Ovary (tissue), 9 donors: ENCODE results near the gene CSRP3. TPM values are rescaled to one million over a fixed set of nuclear protein-coding genes. Genes with fewer than 3 reads are reported as not detected.

Experiments
- DNase-seq, 5 donors: peaks; one replicate each; pipeline ENCODE4 v3.0.0-alpha.2; 2019 to 2020
- H3K27ac ChIP-seq, 2 donors: fragments of 200-600 bp; one replicate each; pipeline versions ENCODE4 v1.5.1 to v1.8.0; 2019 to 2022
- H3K27me3 ChIP-seq: fragments of 200-600 bp; one replicate; pipeline ENCODE4 v1.8.0; 2022
- H3K36me3 ChIP-seq: fragments of 200-600 bp; sonication (generic); one replicate; pipeline ENCODE4 v1.5.1; 2019
- H3K4me1 ChIP-seq: one replicate; pipeline ENCODE4 v1.8.1; 2013; ENCODE audit warnings: mild to moderate bottlenecking, moderate library complexity; ENCODE audit not compliant: insufficient read depth
- H3K4me3 ChIP-seq: fragments of 200-600 bp; sonication (generic); one replicate; pipeline ENCODE4 v1.5.1; 2017
- H3K9me3 ChIP-seq, 2 donors: fragments of 200-600 bp in 1 of 2; sonication (generic) in 1 of 2; one replicate each; pipeline versions ENCODE4 v1.5.1 to v1.8.1; 2013 to 2019; ENCODE audit warnings: mild to moderate bottlenecking in 1 of 2, moderate library complexity in 1 of 2
- CTCF ChIP-seq, 3 donors: fragments of 450-650 bp in 2 of 3; fragments of 200-600 bp in 1 of 3; IDR thresholded peaks; one replicate each; pipeline versions ENCODE4 v1.5.1 to v1.8.0; 2016 to 2022; ENCODE audit warnings: antibody characterized with exemption in 3 of 3, mild to moderate bottlenecking in 1 of 3
- EP300 ChIP-seq: sonication (generic); formaldehyde crosslinking; IDR thresholded peaks from one replicate; pipeline ENCODE4 v1.6.1; 2017; ENCODE audit warnings: antibody characterized with exemption
- POLR2A ChIP-seq: fragments of 450-650 bp; IDR thresholded peaks from one replicate; pipeline ENCODE4 v1.6.1; 2017; ENCODE audit warnings: antibody characterized with exemption, mild to moderate bottlenecking, moderate library complexity
- WGBS, 3 donors: extraction: QIAGEN DNeasy Blood & Tissue Kit in 1 of 3; methylation state at CpG; one replicate each; pipeline versions ENCODE4 v1.1.5 to v1.1.7; 2013 to 2017; 5-methylcytosine and 5-hydroxymethylcytosine counted together
- intact Hi-C, 4 donors: fragments of 100-400 bp; cut with DNase I; formaldehyde crosslinking; loops; one replicate each; pipeline versions ENCODE4 v1.11.0 to v1.15.1; 2022 to 2023
- polyA plus RNA-seq, 2 donors: library from polyadenylated mRNA; stranded (reverse); fragments of 200-250 nt in 1 of 2; fragments of 350-450 nt in 1 of 2; fragmentation: Illumina TruSeq in 1 of 2; extraction: RNeasy Lipid Tissue Mini Kit (QIAGEN cat#74804) in 1 of 2; gene quantifications; one replicate each; pipeline ENCODE4 v1.2.3, GENCODE V29; 2013 to 2014
- total RNA-seq, 7 donors: library from RNA; depleted of rRNA in 2 of 7; stranded (reverse); fragments of >200 nt in 2 of 7; fragmentation: NEBNext Ultra II Directional in 3 of 7; extraction: Animal tissue kit (Norgen Biotek cat#: 25700) in 3 of 7; gene quantifications; one replicate each; pipeline versions ENCODE4 v1.1.0 to v1.2.4, GENCODE V29; 2016 to 2023
- donor health status: DM: no; HTN: no; CAD: no; lungs with moderate emphysema.
- donor health status: DM: no; HTN: no; CAD: no.
- donor health status: Bipolar disorder and iron deficiency.
- donor health status: DM: yes; HTN: yes; CAD: no.
- donor health status: DM: no; HTN: no; CAD: no.
- donor health status: DM: yes; HTN: yes; CAD: no.

Gene CSRP3
- total and polyA plus RNA-seq, 9 donors: 0.07 to 1.0 (median 0.52) TPM; not detected in 5

DNA sequence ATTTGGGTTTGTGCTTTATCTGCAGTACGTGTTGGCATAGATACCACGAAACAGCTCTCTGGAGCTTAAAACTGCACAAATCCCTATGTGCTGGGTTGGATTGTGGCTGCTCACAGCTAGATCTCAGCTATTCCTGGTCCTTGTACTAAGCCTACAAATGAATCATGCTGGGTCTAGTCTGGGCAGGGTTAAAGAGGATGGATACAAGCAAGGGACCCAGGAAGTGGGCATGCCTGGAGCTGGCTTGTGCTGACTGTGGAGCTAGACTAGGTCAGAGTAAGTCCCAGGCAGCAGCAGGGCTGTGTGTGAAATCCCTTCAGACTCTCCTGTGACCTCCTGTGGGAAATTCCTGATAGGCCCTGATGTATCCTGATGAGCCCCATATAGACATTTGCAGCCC is 42.8 kb upstream of the CSRP3 start:
- Histone ChIP-seq H3K4me1 (peaks cover 8% of the 10 kb centered on the region), H3K4me3 (no peak overlapping the region), H3K27ac (no peak overlapping the region), H3K27me3 (no peaks in the 10 kb centered on the region), H3K36me3 (no peaks in the 10 kb centered on the region), H3K9me3 (no peaks in the 10 kb centered on the region)
- intact Hi-C loops: no loop called here
- no peak for DNase-seq
- TF ChIP-seq EP300 (no peak), POLR2A (no peak), CTCF (IDR thresholded peaks at IDR 0.05) (no peak)
- 69 to 89% (median 77%) methylated on average over 2 of the region's 2 CpGs for WGBS, 3 donors

DNA sequence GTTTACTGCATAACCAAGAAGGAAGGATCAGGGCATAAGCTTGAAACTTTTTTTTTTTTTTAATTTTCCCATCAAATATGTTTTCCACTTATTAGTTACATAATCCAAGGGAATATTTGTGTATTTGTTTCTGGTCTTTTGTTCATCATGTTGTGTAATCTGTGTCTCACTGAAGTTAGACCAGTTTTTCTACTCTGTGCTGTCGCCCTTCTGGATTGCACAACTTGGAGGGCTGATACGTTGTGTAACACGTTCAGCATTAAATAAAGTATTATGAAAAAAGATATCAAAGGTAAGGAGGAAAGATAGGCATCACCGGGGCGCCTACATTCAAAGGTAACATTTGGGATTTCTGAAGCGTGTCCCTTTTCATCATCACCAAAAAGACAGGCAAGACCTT is 42.3 kb upstream of the CSRP3 start:
- H3K36me3 ChIP-seq: no peaks in the 10 kb centered on the region
- no peak for TF ChIP-seq POLR2A
- no peak for TF ChIP-seq EP300
- TF ChIP-seq CTCF (IDR thresholded peaks at IDR 0.05): no peak
- H3K27ac ChIP-seq: no peak overlapping the region
- H3K27me3 ChIP-seq: no peaks in the 10 kb centered on the region
- no peak overlapping the region for H3K4me3 ChIP-seq
- intact Hi-C loops: no loop called here
- peaks cover 8% of the 10 kb centered on the region for H3K4me1 ChIP-seq
- WGBS, 3 donors: 77 to 87% (median 82%) methylated on average over 6 of the region's 6 CpGs
- H3K9me3 ChIP-seq: no peaks in the 10 kb centered on the region
- DNase-seq: no peak

- intact Hi-C loops: no loop called here
- Histone ChIP-seq H3K9me3 (no peaks in the 10 kb centered on the region), H3K4me1 (peaks cover 8% of the 10 kb centered on the region), H3K4me3 (no peak overlapping the region), H3K36me3 (no peaks in the 10 kb centered on the region), H3K27ac (no peak overlapping the region), H3K27me3 (no peaks in the 10 kb centered on the region)
- no peak for TF ChIP-seq EP300
- no peak for DNase-seq
Measured at GRCh38 chr11:19243613-19244012, 41.8 kb upstream of the CSRP3 start.

- H3K4me3 ChIP-seq: no peak overlapping the region
- DNase-seq: no peak
- H3K27ac ChIP-seq: no peak overlapping the region
- WGBS, 3 donors: 52 to 66% (median 60%) methylated on average over 5 of the region's 5 CpGs
- H3K4me1 ChIP-seq: peaks cover 8% of the 10 kb centered on the region
- no peaks in the 10 kb centered on the region for H3K36me3 ChIP-seq
- no peaks in the 10 kb centered on the region for H3K27me3 ChIP-seq
- no peak for TF ChIP-seq POLR2A
- TF ChIP-seq EP300: no peak
- no peak for TF ChIP-seq CTCF (IDR thresholded peaks at IDR 0.05)
- no peaks in the 10 kb centered on the region for H3K9me3 ChIP-seq
- intact Hi-C loops: no loop called here
Measured at GRCh38 chr11:19243143-19243542, 41.4 kb upstream of the CSRP3 start.

DNA sequence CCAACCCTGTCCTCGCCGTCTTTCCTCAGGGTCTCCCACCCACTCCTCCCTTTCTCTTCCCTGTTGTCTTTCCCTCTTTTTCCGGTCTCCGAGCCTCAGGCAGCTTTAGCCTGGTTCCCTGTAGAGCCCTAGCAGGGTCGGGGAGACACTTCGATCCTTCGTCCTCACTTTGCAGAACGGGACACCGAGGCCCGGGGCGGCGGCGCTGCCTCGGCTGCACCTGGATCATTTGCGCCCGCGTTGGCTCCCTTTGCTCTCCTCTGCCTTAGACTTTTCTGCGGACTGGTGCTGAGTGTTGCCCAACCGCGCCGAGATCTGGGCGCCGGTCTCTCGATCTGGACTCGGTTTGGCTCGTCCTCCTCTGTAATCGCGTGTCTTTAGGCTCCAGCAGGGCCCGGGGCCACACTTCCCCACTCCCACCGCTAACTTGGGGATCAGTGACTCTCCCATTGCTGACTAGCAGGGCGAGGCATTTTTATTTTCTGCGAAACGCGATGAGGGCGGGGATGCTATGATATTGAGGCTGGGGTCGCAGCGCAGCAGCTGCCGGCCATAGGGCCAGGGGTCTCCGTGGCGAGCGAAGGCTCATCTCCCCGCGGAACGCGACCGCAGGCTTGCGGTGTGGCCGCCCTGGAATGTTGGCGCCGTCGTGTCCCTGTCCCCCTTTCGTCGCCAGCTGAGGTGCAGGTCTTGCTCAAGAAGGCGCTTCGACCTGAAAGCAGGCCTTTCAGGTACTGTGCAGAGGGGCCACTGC is 40.6 kb upstream of the CSRP3 start:
- intact Hi-C loops: no loop called here
- Histone ChIP-seq H3K27me3 (no peaks in the 10 kb centered on the region), H3K4me3 (no peak overlapping the region), H3K27ac (no peak overlapping the region), H3K4me1 (peaks cover 8% of the 10 kb centered on the region), H3K36me3 (no peaks in the 10 kb centered on the region), H3K9me3 (no peaks in the 10 kb centered on the region)
- DNase-seq: no peak
- TF ChIP-seq CTCF (IDR thresholded peaks at IDR 0.05) (no peak), EP300 (no peak)
- WGBS, 3 donors: 6 to 10% (median 8%) methylated on average over 52 to 55 of the region's 55 CpGs
